K562 (cell line): ENCODE measurements around the gene TFAP2D. TPM values are rescaled to one million over a fixed set of nuclear protein-coding genes. Genes with fewer than 3 reads are reported as not detected.

Experiments
- ATAC-seq: fragments of 200-7000 bp; cut with Tn5 transposase; 3 replicates; pipeline ENCODE4 v1.9.1; 2020; ENCODE audit warnings: moderate library complexity
- BruUV-seq: library from RNA; stranded (reverse); fragments of 400-500 nt; replicated peaks from 2 replicates; lab custom pipeline; 2021; lab: Mats Ljungman, UMichigan
- CTCF ChIA-PET: fragments of 300-600 bp; formaldehyde crosslinking; extraction: SDS; loops from one replicate; lab custom pipeline; 2021; ENCODE audit warnings: low intra/inter-chr PET ratio; lab: Yijun Ruan, JAX
- POLR2A ChIA-PET: fragments of 300-600, 350-650 bp; sonication (Branson Sonifier 250); formaldehyde crosslinking; extraction: SDS; loops from one replicate; lab custom pipeline; 2021; ENCODE audit warnings: antibody characterized with exemption, inconsistent platforms; lab: Yijun Ruan, JAX
- DNase-seq, 4 experiments: peaks; one replicate each; pipeline versions ENCODE4 v3.0.0 to v3.0.0-alpha.2; 2011 to 2018; ENCODE audit warnings: low spot score in 3 of 4, mixed read lengths in 3 of 4; ENCODE audit errors: extremely low read depth in 1 of 4
- FAIRE-seq: peaks from 2 replicates; lab custom pipeline; 2011; peaks lifted over from hg19 to GRCh38; lab: Jason Lieb, UNC
- H2AFZ ChIP-seq: 2 replicates; pipeline ENCODE4 v1.6.0; 2011; ENCODE audit warnings: low read depth, low read length, control low read depth, inconsistent platforms
- H3K27ac ChIP-seq: fragments of 200-600 bp; 3 replicates; pipeline ENCODE4 v1.8.0; 2011; ENCODE audit warnings: low read depth, mild to moderate bottlenecking, control low read depth, inconsistent platforms, low read length, moderate library complexity, mixed read lengths; ENCODE audit errors: extremely low read depth
- H3K27me3 ChIP-seq, 2 experiments: fragments of 300-600 bp in 1 of 2; 2 replicates in 1 of 2; 3 replicates in 1 of 2; pipeline versions ENCODE4 v1.6.0 to v1.8.0; 2011; ENCODE audit warnings: inconsistent platforms in 2 of 2, low read length in 2 of 2, mild to moderate bottlenecking in 1 of 2, mixed read lengths in 1 of 2, moderate library complexity in 1 of 2; ENCODE audit not compliant: control insufficient read depth in 2 of 2, insufficient read depth in 2 of 2
- H3K36me3 ChIP-seq: fragments of 300-600 bp; 3 replicates; pipeline ENCODE4 v1.8.0; 2011; ENCODE audit warnings: mild to moderate bottlenecking, low read length, inconsistent platforms; ENCODE audit not compliant: control insufficient read depth, insufficient read depth
- H3K4me1 ChIP-seq, 2 experiments: fragments of 200-600 bp in 1 of 2; replicated peaks in 1 of 2; 2 replicates in 1 of 2; 3 replicates in 1 of 2; pipeline versions ENCODE4 v1.5.1 to v1.8.0; 2011; ENCODE audit warnings: inconsistent platforms in 2 of 2, low read length in 2 of 2, mild to moderate bottlenecking in 1 of 2, mixed read lengths in 1 of 2, moderate library complexity in 1 of 2; ENCODE audit not compliant: control insufficient read depth in 2 of 2, insufficient read depth in 2 of 2
- H3K4me2 ChIP-seq: 2 replicates; pipeline ENCODE4 v1.6.1; 2011; ENCODE audit warnings: low read length, control low read depth, inconsistent platforms, mixed read lengths; ENCODE audit not compliant: insufficient read depth
- H3K4me3 ChIP-seq: fragments of 200-600 bp; sonication (generic), shearing (Covaris generic); 2 replicates; pipeline ENCODE4 v1.5.1; 2016; ENCODE audit warnings: control low read depth, inconsistent platforms
- H3K79me2 ChIP-seq: fragments of 200-600 bp; 3 replicates; pipeline ENCODE4 v1.8.0; 2011; ENCODE audit warnings: low read length, inconsistent platforms; ENCODE audit not compliant: control insufficient read depth, insufficient read depth
- H3K9ac ChIP-seq, 2 experiments: 2 replicates each; pipeline versions ENCODE4 v1.6.0 to v1.6.1; 2011; ENCODE audit warnings: low read depth in 2 of 2, low read length in 2 of 2, control low read depth in 1 of 2, inconsistent platforms in 1 of 2, mild to moderate bottlenecking in 1 of 2, mixed read lengths in 1 of 2; ENCODE audit not compliant: insufficient read depth in 1 of 2
- H3K9me1 ChIP-seq: one replicate; pipeline ENCODE4 v1.6.0; 2011; ENCODE audit warnings: inconsistent platforms, mild to moderate bottlenecking, low read length, moderate library complexity; ENCODE audit not compliant: control insufficient read depth, insufficient read depth
- H3K9me3 ChIP-seq: replicated peaks from 2 replicates; pipeline ENCODE4 v1.5.1; 2011; ENCODE audit warnings: low read depth, low read length, inconsistent platforms; ENCODE audit not compliant: control insufficient read depth, insufficient read depth
- H4K20me1 ChIP-seq: replicated peaks from 2 replicates; pipeline ENCODE4 v1.6.1; 2011; ENCODE audit warnings: low read length, inconsistent platforms, mixed read lengths; ENCODE audit not compliant: control insufficient read depth, insufficient read depth
- CBX3 ChIP-seq, 2 experiments: IDR thresholded peaks; 1 replicate in 1 of 2; 2 replicates in 1 of 2; pipeline ENCODE4 v1.6.1; 2012; ENCODE audit warnings: inconsistent platforms in 2 of 2, low read length in 2 of 2, borderline replicate concordance in 1 of 2, control low read depth in 1 of 2
- CHCHD3 ChIP-seq: fragments of 250-450 bp; sonication (Bioruptor Pico); IDR thresholded peaks from 2 replicates; pipeline ENCODE4 v2.1.2; 2022; ENCODE audit warnings: mild to moderate bottlenecking
- FOXP1 ChIP-seq: sonication (generic); formaldehyde crosslinking; IDR thresholded peaks from 2 replicates; pipeline ENCODE4 v1.8.0; 2022; ENCODE audit warnings: mild to moderate bottlenecking, missing genetic modification reagents
- ZNF445 ChIP-seq: fragments of 250-450 bp; sonication (Bioruptor Pico); IDR thresholded peaks from 2 replicates; pipeline ENCODE4 v1.4.0; 2020; ENCODE audit warnings: low read depth, mild to moderate bottlenecking, moderate library complexity
- WGBS: fragments of 100-300 bp; shearing (Covaris generic); methylation state at CpG from one replicate; pipeline ENCODE4 v1.1.6; 2016; ENCODE audit warnings: low coverage, mixed read lengths; ENCODE audit not compliant: insufficient coverage; ENCODE audit errors: missing lambda C conversion rate; 5-methylcytosine and 5-hydroxymethylcytosine counted together
- in situ Hi-C: fragments of 300-500 bp; cut with MboI; formaldehyde crosslinking; loops from 4 replicates; pipeline ENCODE4 v1.15.0; 2018; ENCODE audit warnings: inconsistent platforms, mixed read lengths
- intact Hi-C: fragments of 100-400 bp; cut with micrococcal nuclease; formaldehyde crosslinking; loops from 2 replicates; pipeline ENCODE4 v1.14.2; 2022
- polyA plus RNA-seq, 8 experiments: library from polyadenylated mRNA; depleted of rRNA in 4 of 8; stranded (reverse) in 5 of 8; unstranded in 3 of 8; fragments of >200 nt; fragmentation: Nextera tagmentation in 2 of 8; fragmentation: Illumina TruSeq in 1 of 8; extraction: Ambion mirVana in 2 of 8; extraction: Trizol in 1 of 8; gene quantifications; 2 replicates each; pipeline versions ENCODE4 v1.2.1 to v1.2.3, GENCODE V29; 2011 to 2014; ENCODE audit warnings: inconsistent platforms in 1 of 8, missing spikeins in 1 of 8
- total RNA-seq, 7 experiments: library from RNA; depleted of rRNA in 6 of 7; stranded (reverse); fragments of >200 nt in 6 of 7; fragmentation: Illumina TruSeq in 2 of 7; extraction: Trizol in 2 of 7; gene quantifications; 2 replicates each; pipeline versions ENCODE4 v1.2.1 to v1.2.3, GENCODE V29; 2011 to 2021; ENCODE audit warnings: low replicate concordance in 1 of 7
- TF ChIP-seq, protein P1 (sequence below): fragments of 250-450 bp; sonication (Bioruptor Pico); IDR thresholded peaks from 2 replicates; pipeline ENCODE4 v1.5.0; 2020; ENCODE audit warnings: mild to moderate bottlenecking, borderline replicate concordance

Gene TFAP2D
- total and polyA plus RNA-seq, 9 of the 15 experiments (the other 6 are each of a cell fraction or from before 2014, with no cell fraction given): not detected

DNA sequence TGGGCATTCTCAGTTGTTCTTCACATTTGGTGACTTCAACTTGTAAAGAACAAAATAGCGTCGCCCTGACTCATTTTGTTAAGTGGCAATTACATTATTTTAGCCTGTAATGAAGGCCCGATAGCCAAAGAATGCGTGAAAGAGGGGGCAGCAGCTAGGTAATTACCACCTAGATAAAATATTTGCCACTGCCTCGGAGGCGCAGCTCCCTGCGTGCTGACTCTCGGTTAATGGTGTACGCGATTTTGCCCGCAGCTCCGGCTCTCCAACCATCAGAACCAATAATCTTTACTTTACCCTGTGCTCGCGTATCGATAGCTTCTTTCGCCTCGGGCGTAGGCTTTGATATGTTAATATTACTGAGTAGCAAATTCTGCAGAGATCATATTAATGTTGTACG, 8.7 kb downstream of the TFAP2D start (continued):
- TF ChIP-seq, protein P1, sequence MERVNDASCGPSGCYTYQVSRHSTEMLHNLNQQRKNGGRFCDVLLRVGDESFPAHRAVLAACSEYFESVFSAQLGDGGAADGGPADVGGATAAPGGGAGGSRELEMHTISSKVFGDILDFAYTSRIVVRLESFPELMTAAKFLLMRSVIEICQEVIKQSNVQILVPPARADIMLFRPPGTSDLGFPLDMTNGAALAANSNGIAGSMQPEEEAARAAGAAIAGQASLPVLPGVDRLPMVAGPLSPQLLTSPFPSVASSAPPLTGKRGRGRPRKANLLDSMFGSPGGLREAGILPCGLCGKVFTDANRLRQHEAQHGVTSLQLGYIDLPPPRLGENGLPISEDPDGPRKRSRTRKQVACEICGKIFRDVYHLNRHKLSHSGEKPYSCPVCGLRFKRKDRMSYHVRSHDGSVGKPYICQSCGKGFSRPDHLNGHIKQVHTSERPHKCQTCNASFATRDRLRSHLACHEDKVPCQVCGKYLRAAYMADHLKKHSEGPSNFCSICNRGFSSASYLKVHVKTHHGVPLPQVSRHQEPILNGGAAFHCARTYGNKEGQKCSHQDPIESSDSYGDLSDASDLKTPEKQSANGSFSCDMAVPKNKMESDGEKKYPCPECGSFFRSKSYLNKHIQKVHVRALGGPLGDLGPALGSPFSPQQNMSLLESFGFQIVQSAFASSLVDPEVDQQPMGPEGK (CRISPR knock-in tag): no peak
- TF ChIP-seq CBX3 (IDR thresholded peaks at IDR 0.05; ENCODE audit: borderline replicate concordance in 1 of 2, low read length in 2 of 2) (no peak), ZNF445 (CRISPR knock-in tag) (no peak)

DNA sequence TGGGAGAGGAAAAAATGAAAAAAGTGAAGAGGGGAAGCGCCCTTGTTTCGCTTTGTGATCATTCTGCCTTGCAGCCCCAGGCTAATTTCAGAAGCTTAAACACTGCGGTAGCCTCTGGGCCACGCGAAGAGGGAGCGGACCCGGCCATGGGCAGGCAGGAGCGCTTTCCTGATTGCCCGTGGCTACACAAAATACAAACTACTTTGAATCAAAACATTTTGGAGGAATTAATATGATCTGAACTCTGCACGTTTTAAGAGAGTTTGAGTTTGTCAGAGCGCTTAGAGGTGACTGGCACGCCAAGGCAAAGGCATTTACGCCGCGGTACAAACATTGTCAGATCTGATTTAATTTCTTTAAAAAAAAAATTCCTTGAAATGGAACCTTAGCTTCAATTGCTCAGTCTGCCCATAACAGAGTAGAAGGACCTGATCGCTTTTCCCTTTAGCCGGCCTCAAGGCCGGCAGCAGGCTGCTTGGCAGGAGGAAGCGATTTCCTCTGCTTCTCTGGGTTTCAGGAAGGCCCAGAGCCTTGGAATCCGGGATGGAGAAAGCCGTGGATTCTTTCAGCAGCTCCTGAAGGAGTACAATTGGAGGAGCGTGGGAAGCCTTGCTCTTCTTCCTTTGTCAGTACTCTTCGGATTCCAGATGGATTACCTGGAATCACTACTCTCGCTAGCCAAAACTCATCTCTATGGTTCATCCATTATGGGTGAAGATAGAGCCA, 9.7 kb downstream of the TFAP2D start:
- under 1% methylated on average over 24 of the region's 24 CpGs for WGBS

More for the DNA sequence above, 9.7 kb downstream of the TFAP2D start:
- no peak for DNase-seq
- TF ChIP-seq CHCHD3 (no peak), FOXP1 (CRISPR knock-in tag) (no peak)
- TF ChIP-seq, all 486 proteins: peak for 0
- POLR2A ChIA-PET: no interaction called here
- Histone ChIP-seq H3K9ac (no peak overlapping the region), H3K9me3 (no peaks in the 10 kb centered on the region), H3K36me3 (no peaks in the 10 kb centered on the region), H3K9me1 (no peaks in the 10 kb centered on the region), H3K79me2 (no peaks in the 10 kb centered on the region), H4K20me1 (no peaks in the 10 kb centered on the region), H3K27ac (no peak overlapping the region), H3K4me1 (no peaks in the 10 kb centered on the region), H3K4me2 (no peak overlapping the region), H3K4me3 (no peak overlapping the region), H2AFZ (no peak overlapping the region), H3K27me3 (peaks cover 0 to 9% of the 10 kb centered on the region in 2 experiments; a peak in 3 of 5 replicates)
- CTCF ChIA-PET: no interaction called here
- no TSS peak for BruUV-seq
- FAIRE-seq (no peak), ATAC-seq (no peak)
- intact Hi-C loops: no loop called here
- in situ Hi-C loops: no loop called here
